GM12875 (cell line): ENCODE measurements around the gene DNAJB5.

Experiments
- H3K4me3 ChIP-seq: one replicate; pipeline ENCODE4 v1.5.1; 2011; ENCODE audit warnings: low read depth, low read length, control low read depth
- CTCF ChIP-seq: IDR thresholded peaks from 2 replicates; pipeline ENCODE4 v1.5.1; 2011; ENCODE audit warnings: low read depth, mild to moderate bottlenecking, control low read depth, inconsistent platforms, low read length, moderate library complexity, borderline replicate concordance; ENCODE audit not compliant: insufficient read depth

Gene DNAJB5

GRCh38 chr9:34991607-34992375 lies 2.2 kb downstream of the DNAJB5 start:
- TF ChIP-seq CTCF: peak; percentile 51
- peak overlapping the region; percentile 94 for H3K4me3 ChIP-seq

- H3K4me3 ChIP-seq: no peak overlapping the region
- no peak for TF ChIP-seq CTCF
These were observed 2.9 kb downstream of the DNAJB5 start for GRCh38 chr9:34992376-34992951.

GRCh38 chr9:34993502-34994259 lies 4.1 kb downstream of the DNAJB5 start:
- no peak for TF ChIP-seq CTCF
- H3K4me3 ChIP-seq: no peak overlapping the region

- peak; percentile 68 for TF ChIP-seq CTCF
- H3K4me3 ChIP-seq: no peak overlapping the region
These were observed 4.8 kb downstream of the DNAJB5 start for GRCh38 chr9:34994260-34994899.

- H3K4me3 ChIP-seq: no peak overlapping the region
- no peak for TF ChIP-seq CTCF
These were observed 5.5 kb downstream of the DNAJB5 start for GRCh38 chr9:34994900-34995669.

- no peak overlapping the region for H3K4me3 ChIP-seq
- no peak for TF ChIP-seq CTCF
These were observed 6.1 kb downstream of the DNAJB5 start for GRCh38 chr9:34995670-34996060.
